Left colon (tissue), 2 donors: ENCODE results near the gene SYT13. TPM values are rescaled to one million over a fixed set of nuclear protein-coding genes. Genes with fewer than 3 reads are reported as not detected.

Experiments used
- ATAC-seq: fragments of 200-7000 bp; cut with Tn5 transposase; one replicate; pipeline ENCODE4 v1.9.1; 2020; ENCODE audit warnings: mild to moderate bottlenecking, moderate library complexity
- DNase-seq, 2 donors: peaks; one replicate each; pipeline ENCODE4 v3.0.0-alpha.2; 2020
- intact Hi-C, 2 donors: fragments of 100-400 bp; cut with DNase I in 1 of 2; cut with micrococcal nuclease in 1 of 2; formaldehyde crosslinking; loops; one replicate each; pipeline versions ENCODE4 v1.11.2 to v1.14.0; 2022; cut with DNase I, micrococcal nuclease
- long read RNA-seq: library from polyadenylated mRNA; unstranded; transcript quantifications from one replicate; pipeline ENCODE4 v2.0.0, GENCODE V29; 2021
- total RNA-seq, 2 donors: library from RNA; stranded (reverse); fragmentation: NEBNext Ultra II Directional; extraction: Animal tissue kit (Norgen Biotek cat#: 25700); gene quantifications; one replicate each; pipeline ENCODE4 v1.2.1, GENCODE V29; 2021
- donor health status: DM: no; HTN: no; CAD: no.
- donor health status: DM: yes; HTN: yes; CAD: no.

SYT13 gene, protein sequence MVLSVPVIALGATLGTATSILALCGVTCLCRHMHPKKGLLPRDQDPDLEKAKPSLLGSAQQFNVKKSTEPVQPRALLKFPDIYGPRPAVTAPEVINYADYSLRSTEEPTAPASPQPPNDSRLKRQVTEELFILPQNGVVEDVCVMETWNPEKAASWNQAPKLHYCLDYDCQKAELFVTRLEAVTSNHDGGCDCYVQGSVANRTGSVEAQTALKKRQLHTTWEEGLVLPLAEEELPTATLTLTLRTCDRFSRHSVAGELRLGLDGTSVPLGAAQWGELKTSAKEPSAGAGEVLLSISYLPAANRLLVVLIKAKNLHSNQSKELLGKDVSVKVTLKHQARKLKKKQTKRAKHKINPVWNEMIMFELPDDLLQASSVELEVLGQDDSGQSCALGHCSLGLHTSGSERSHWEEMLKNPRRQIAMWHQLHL
- total RNA-seq = 10 to 100 TPM; 22.4 to 23.0 TPM
- long read RNA-seq, full-length matches to known transcripts = 1 of 10 reads
- long read RNA-seq, partial matches to known transcripts = 1 of 10 reads
- long read RNA-seq, other reads (novel, unspliced or antisense) = 8 of 10 reads

DNA sequence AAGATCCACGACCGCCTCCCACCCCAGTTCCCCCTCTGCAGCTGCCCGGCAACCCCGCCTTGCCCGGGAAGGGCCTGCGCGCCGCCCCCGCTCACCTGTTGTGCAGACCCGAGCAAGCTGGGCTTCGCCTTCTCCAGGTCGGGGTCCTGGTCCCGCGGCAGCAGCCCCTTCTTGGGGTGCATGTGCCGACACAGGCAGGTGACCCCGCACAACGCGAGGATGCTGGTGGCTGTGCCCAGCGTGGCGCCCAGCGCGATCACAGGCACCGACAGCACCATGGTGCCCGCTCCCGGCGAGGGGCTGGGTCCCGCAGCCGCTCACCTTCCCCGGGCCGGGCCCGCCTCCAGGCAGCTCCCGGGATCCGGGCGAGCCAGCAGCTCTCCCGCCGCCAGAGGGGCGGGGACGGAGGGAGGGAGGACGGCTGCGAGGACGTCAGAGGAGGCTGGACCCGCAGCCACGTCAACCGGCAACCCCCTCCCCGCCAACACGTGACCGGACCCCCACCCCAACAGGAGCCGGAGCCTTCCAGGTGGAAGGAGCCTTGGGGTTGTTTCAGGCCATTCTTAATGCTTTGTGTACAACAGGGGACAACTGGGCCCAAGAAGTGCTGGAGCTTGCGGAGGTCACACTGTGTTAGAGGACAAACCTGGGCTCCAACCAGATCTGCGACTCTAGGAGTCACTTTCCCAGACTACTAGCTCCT lies at the start of gene SYT13:
Gene SYT13 (minus strand): TSS at position 412 of the 703 bp plus-strand sequence. CDS start 134 bp downstream, at position 278.
- intact Hi-C loops = no loop called here
- peak; percentile 79 to 82 for DNase-seq
- peak; percentile 97 for ATAC-seq

DNA sequence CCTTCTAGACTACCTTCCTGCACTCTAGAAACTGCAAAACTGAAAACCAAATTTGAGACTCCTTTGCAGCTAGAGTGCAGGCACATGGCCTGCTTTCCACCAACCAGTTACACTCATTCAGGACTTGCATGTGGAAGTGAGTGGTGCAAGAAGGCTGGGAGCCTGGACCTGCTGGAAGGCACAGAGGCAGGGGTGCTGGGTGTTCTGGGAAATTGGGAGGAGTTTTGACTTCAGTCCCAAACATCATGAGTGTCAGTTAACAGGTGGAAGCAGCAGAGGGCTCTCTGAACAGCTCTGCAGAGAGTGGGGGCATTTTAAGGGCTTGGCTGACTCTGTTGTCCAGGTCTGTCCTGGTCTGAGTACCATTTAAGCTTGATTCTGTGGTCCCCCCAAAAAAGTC lies 49.3 kb upstream of the SYT13 start:
- ATAC-seq (no peak), DNase-seq (no peak)
- intact Hi-C loops = loop anchor here in 1 of 2 donors (10.0 kb wide), 1 partner anchor 391 kb away; no protein-coding TSS in a partner anchor

DNA sequence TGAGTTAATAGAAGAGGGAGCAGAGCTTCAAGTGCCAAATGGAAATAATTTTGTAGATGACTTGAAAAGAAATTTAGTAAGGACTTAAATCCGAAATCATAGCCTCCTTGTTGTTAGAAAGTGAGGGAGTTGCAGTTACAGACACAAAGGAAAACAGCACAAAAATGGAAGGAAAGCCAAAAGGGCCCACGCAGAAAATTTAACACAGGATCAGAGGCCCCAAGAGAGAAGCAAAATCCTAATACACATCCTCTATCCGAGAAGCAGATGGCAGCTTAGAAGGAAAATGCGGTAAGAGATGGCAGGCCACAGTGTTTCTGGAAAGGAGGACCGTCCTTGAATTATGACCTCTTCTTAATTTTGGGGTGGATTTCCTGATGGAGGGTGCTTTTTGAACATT lies 48.7 kb upstream of the SYT13 start:
- intact Hi-C loops = loop anchor here in 1 of 2 donors (10.0 kb wide), 1 partner anchor 390 kb away; no protein-coding TSS in a partner anchor
- ATAC-seq (no peak), DNase-seq (no peak)

DNA sequence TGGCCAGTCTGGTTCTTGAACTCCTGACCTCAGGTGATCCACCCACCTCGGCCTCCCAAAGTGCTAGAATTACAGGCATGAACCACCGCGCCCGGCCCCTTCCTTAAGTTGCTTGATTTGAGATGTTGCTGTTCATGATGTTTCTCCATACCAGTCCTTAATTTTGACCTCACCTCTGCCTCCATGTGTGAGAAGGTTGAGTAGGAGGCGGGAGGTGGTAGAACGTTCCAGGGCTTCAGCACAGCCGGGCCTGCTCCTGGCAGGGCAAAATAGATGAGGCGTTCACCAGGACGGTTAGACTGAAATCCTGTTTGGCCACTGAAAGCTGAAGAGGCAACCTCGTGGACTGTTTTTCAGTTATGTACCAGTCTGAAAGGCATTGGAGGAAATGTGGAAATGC lies 48.3 kb upstream of the SYT13 start:
- ATAC-seq = no peak
- intact Hi-C loops = loop anchor here in 1 of 2 donors (10.0 kb wide), 1 partner anchor 390 kb away; no protein-coding TSS in a partner anchor
- DNase-seq = no peak

DNA sequence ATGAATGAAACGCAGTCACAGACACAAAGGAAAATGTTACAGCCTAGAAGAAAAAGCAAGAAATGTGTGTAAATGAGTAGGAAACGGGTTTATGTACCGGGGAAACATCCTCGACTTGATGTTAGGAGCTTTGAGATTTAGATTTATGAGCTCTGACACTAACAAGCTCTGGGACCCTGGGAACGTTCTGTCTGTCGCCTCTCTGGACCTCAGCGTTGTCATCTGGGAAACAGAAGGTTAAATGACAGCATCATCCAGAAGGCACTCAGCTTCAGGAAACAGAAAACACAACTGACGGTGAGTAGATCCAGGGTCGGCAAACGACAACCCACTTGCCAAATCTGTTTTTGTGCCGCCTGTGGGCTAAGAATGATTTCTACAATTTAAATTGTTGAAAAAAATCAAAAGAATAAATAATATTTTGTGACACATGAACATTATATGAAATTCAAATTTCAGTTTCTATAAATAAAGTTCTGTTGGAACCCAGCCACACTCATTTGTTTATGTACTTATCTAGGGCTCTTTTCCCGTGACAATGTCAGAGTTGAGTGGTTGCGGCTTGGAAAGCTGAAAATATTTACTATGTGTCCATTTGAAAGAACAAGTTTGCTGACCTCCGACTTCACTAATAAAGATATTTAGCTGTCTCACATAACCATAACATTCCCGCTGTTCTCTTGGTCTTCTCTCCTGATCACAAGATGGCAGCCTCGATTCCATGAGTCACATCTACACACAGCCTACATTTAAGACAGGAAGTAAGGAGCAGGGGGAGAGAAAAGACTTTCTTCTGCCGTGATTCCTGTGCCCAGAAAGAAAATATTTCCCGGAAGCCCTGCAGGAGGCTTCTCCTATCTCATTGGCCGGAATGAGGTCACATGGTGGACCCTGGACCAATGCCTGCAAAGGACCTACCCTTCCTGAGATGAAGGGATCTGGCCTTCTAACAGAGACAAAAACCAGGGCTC lies 47.1 kb upstream of the SYT13 start:
- ATAC-seq (peak; percentile 32), DNase-seq (peak in 1 of 2 donors; percentile 16)
- intact Hi-C loops = loop anchor here in 1 of 2 donors (2.0 to 10.0 kb wide), 2 partner anchors 222 to 388 kb away; no protein-coding TSS in a partner anchor

DNA sequence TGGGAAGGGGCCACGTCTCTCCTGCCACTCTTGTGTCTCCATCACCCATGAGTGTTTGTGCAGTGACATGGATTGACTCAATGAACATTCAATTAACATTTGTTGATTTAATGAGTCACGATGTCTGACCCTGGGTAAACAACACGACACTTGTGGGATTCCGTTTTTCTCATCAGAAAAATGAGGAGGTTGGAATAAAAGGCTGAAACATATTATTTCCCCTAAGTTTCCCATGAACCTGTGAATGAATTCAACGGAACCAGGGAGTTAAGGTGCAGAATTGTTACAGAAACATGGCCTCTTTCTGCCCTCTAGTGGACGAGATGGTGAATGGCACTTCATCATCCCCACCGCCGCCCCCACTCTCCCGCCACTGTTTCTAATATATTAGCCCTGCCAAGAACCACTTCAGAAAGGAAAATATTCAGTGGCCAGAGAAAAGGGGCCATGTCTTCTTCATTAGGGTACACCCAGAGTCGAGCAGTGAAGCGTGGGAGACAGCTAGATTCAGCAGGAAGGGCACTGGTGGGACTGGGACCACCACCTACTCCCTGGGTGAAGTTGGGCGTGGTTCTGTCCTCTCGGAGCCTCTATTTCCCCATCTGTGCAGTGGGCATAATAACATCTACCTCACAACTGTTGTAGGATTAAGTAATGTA lies 46.3 kb upstream of the SYT13 start:
- ATAC-seq (peak; percentile 73), DNase-seq (peak in 1 of 2 donors; percentile 41)
- intact Hi-C loops = loop anchor here in 1 of 2 donors (2.0 to 10.0 kb wide), 2 partner anchors 222 to 388 kb away; no protein-coding TSS in a partner anchor

DNA sequence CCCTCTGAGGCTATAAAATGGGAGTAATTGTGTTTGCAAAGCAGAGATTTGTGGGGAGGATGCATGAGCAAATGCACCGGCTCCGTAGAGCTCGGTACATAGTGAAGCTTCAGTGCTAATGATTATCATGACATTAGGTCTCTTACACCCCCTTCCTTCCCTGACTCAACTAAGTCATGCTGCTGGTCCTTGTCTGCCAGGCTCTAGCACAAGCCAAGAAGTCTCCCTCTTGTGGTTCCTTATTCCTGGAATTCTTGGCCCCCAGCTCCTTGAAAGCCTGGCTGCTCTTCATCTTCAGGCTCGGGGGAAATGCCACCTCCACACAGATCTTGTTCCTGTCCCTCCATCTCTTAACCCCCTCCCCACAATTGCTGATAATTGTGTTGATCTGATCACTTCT lies 45.7 kb upstream of the SYT13 start:
- ATAC-seq = no peak
- DNase-seq = no peak
- intact Hi-C loops = loop anchor here in 1 of 2 donors (2.0 to 10.0 kb wide), 2 partner anchors 221 to 387 kb away; no protein-coding TSS in a partner anchor

DNA sequence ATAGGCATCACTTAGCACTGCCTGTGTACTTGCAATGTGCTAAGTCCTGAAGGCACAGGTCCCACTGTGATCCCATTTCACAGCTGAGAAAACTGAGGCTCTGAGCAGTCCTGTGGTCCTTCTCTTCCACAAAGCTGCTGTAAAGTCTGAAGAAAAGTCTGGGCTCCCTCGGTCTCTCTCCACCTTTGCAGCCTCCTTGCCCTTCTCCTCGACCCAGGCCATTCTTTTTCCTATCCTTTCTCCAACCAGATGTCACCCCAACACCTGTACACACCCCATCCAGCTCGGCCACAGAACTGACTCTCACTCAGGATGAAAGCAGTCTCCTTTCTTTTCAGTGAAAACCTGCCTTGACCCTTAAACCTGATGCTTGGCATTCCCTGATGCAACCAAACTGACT lies 42.6 kb upstream of the SYT13 start:
- intact Hi-C loops = loop anchor here in 1 of 2 donors (10.0 kb wide), 1 partner anchor 394 kb away; no protein-coding TSS in a partner anchor
- ATAC-seq (no peak), DNase-seq (no peak)

DNA sequence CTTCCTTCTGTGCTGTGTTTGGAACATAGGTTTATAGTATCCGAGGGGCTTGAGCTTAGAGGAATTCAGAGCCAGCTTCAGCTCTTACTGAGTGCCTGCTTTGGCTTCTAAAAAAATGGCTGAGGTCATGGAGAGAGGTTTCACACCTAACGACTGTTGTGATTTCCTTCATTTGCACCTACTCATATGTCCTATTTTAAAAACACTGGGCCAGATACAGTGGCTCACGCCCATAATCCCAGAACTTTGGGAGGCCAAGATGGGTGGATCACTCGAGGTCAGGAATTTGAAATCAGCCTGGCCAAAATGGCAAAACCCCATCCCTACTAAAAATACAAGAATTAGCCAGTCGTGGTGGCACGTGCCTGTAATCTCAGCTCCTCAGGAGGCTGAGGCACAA lies 38.3 kb upstream of the SYT13 start:
- DNase-seq (no peak), ATAC-seq (no peak)
- intact Hi-C loops = loop anchor here in 1 of 2 donors (10.0 kb wide), 1 partner anchor 390 kb away; no protein-coding TSS in a partner anchor

DNA sequence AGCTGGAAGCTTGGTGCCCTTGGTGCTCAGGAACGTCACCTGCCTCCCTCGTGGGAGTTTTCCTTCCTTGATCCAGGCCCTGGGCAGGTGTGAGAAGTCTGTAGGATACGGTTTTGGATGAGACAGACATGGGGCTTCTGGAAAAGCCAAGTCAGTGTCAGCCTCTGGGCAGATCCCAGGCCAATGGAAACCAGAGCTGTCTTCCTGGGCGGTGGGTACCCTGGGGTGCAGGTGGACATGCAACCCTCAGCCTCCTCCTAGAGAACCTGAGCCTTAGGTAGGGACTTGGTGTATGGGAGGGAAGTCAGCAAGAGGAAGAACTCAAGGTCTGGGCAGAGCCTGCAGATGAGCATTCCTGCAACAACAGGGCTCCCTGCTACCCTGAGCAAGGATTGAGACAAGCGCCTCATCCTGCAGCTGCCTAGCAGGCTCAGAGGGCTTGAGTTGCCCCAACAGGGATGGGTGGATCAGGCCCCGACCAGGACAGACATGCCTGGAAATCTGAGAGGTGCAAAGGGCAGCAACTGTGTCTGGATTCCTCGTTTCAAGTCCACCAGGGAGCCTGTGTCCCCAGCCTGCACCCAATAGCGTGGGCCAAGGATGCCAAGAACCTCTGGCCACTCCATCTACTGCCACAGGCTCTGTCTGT lies 37.6 kb upstream of the SYT13 start:
- intact Hi-C loops = loop anchor here in 1 of 2 donors (10.0 kb wide), 1 partner anchor 389 kb away; no protein-coding TSS in a partner anchor
- ATAC-seq = no peak
- no peak for DNase-seq

DNA sequence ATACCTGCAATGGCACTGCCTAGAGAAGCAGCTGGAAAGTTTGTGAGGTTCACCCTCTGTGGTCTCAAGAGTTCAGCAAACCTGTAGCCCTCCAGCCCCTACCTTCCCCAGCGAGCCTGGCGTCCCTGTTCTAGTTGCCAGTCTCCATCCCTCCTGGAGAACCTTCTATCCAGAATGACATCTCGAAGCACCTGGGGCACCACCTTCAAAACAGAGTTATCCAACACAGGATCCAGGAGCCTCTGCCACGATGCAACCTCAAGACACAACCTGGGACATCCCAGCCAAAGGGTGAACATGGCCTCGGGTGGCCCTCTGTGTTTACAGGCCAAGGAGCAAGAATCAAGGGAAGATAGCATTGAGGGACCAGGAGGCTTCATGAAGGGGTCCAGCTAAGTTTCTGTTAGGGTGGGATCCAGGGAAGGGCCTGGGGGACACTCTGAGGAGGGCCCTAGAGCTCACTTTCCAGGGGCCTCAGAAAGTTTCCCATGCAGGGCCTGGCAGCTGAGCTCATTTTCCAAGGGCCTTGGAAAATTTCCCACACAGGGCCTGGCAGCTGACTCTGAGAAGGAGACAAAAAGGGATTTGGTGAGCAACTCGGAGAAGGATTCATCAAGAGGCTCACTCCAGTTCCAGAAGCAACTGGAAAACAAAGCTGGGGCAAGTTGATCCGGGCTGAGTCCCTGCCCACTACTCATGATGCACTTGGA lies 36.9 kb upstream of the SYT13 start:
- intact Hi-C loops = loop anchor here in 1 of 2 donors (10.0 kb wide), 1 partner anchor 388 kb away; no protein-coding TSS in a partner anchor
- no peak for ATAC-seq
- no peak for DNase-seq

DNA sequence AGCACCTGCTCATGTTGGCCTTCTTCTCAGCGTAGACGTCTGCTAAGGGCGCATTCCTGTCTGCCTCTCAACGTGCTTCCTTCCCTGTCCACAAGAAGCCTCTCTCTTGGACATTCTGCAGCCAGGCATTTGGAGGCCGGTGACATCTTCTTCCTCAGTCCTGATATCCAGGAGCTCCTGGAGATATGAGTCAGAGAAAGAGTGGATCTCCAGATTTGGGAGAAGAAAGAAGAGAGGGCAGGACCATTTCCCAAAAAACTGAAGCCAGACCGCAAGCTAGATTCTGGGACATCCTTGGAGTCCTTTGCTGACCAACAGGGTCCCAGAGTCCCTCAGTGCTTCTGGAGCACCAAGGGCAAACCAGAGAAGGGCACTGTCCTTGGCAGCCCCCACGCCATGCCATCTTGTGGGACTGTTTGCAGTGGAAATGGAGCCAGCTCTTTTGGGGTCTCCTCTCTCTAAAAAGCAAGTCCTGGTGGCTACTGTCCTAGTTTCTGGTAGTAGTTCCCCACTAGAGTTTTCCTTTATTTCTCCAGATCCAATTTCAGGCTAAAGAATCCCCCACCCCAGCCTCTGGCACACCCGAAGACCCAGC lies 36.1 kb upstream of the SYT13 start:
- intact Hi-C loops = loop anchor here in 1 of 2 donors (10.0 kb wide), 1 partner anchor 387 kb away; no protein-coding TSS in a partner anchor
- DNase-seq = no peak
- no peak for ATAC-seq

DNA sequence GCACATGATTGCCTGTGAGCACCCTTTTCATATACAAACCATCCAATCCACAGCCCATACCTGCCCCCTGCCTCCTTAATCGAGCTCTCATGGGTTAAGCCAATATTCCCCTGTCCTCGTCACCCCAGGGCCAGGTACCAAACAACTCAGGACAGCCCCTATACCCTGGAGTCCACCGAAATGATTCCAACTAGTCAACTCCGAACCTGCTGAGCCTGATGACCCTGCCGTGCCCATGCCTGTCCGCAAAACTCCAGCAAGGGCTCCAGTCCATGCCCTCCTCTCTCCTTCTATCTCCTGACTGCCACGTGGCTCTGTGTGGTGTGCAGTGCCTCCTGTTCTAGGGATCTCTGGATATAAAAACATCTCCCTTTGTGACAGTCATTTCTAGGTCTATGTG lies 35.5 kb upstream of the SYT13 start:
- ATAC-seq = no peak
- intact Hi-C loops = loop anchor here in 1 of 2 donors (10.0 kb wide), 1 partner anchor 387 kb away; no protein-coding TSS in a partner anchor
- DNase-seq = no peak

DNA sequence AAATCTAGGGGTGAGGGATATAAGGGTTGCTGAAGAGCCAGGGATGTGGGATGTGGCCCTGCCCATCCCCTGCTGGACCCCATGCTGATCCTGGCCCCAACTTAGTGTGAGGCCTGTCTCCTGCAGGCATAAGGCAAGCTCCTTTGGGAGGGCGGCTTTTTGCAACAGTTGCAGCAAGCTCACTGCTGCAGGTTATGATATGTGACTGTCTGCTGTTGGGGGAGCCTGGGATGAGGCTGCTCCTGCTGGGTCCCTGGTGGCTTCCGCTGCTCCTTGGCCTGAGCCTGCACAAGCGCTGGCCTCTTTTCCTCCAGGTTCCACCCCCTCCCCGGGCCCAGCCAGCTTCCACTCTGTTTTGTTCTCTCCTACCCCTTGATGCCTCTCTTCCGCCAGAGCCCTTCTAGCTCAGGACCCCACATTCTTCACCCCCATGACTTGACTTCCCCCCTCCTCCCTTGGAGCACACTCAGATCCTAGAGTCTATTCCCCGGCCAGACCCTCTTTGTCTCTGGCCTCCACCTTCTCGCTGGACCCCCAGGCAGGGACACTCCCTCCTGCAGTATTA lies 35.0 kb upstream of the SYT13 start:
- no peak for ATAC-seq
- DNase-seq = no peak
- intact Hi-C loops = loop anchor here in 1 of 2 donors (10.0 kb wide), 1 partner anchor 386 kb away; no protein-coding TSS in a partner anchor

DNA sequence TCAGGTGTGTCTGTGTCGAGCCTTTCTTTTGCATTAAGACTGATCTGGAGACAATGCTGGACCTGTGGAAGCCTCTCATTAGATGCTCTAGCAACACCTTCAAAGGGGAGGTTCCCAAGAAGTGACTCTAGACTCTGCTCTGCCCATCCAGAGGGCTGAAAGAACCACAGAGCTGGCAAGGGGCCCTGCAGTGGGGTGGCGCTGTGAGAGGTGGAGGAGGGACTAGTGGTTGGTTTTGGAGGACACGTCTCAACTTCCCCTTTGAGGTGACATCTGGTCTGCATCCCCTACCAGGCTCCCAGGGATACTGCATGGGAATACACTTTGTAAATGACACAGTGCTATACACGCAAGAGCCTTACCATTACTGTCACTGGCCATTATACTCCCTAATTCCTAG lies 34.2 kb upstream of the SYT13 start:
- intact Hi-C loops = loop anchor here in 1 of 2 donors (10.0 kb wide), 1 partner anchor 386 kb away; no protein-coding TSS in a partner anchor
- no peak for ATAC-seq

More for the DNA sequence above, 34.2 kb upstream of the SYT13 start:
- no peak for DNase-seq
